Measurements from ENCODE around the gene DACH2. TPM values are rescaled to one million over a fixed set of nuclear protein-coding genes. Genes with fewer than 3 reads are reported as not detected.

The DACH2 gene
- polyA plus RNA-seq, 1 donor (not counting 4 experiments of a cell fraction or from before 2014, with no cell fraction given) = not detected

- DNase-seq (ENCODE audit: low read depth, low spot score) = no peak
- dilution Hi-C loops (cut with MboI; ENCODE audit: extremely low pct_ligation_motif_present, low sequenced_read_pairs) = no loop called here
Measured at GRCh38 chrX:86295293-86295692, 147.0 kb downstream of the DACH2 start.

GRCh38 chrX:86322913-86323312, 174.7 kb downstream of the DACH2 start:
- no peak overlapping the region for H2AFZ ChIP-seq (ENCODE audit: control insufficient read depth, low read length)
- no peak overlapping the region for H3K27ac ChIP-seq (ENCODE audit: control insufficient read depth, insufficient read depth, low read length)
- H3K27me3 ChIP-seq (ENCODE audit: control insufficient read depth, extremely low read depth, insufficient read depth, low read length) = no peaks in the 10 kb centered on the region
- no peaks in the 10 kb centered on the region for H3K79me2 ChIP-seq (ENCODE audit: control insufficient read depth, insufficient read depth, low read length)
- H3K9me1 ChIP-seq (ENCODE audit: control insufficient read depth, extremely low read depth, insufficient read depth, low read length) = no peaks in the 10 kb centered on the region
- no peak overlapping the region for H3K4me2 ChIP-seq (ENCODE audit: control insufficient read depth, extremely low read depth, insufficient read depth, low read depth, low read length)
- dilution Hi-C loops (cut with MboI; ENCODE audit: extremely low pct_ligation_motif_present, low sequenced_read_pairs) = no loop called here
- no peak for FAIRE-seq
- no peaks in the 10 kb centered on the region for H4K20me1 ChIP-seq (ENCODE audit: control insufficient read depth, extremely low read depth, insufficient read depth, low read length)
- TF ChIP-seq EZH2 (IDR thresholded peaks at IDR 0.05; ENCODE audit: low read length) (no peak), CTCF (optimal IDR thresholded peaks at IDR 0.05 in 1 of 3, IDR thresholded peaks at IDR 0.05 in 1 of 3, conservative IDR thresholded peaks at IDR 0.05 in 1 of 3; ENCODE audit: extremely low read depth in 1 of 3, insufficient read depth in 2 of 3, low read length in 3 of 3) (no peak)
- no peak overlapping the region for H3K4me3 ChIP-seq (ENCODE audit: control insufficient read depth in 2 of 3, extremely low read depth in 1 of 3, insufficient read depth in 2 of 3, low read depth in 1 of 3, low read length in 3 of 3)
- H3K9ac ChIP-seq (ENCODE audit: control insufficient read depth, extremely low read depth, insufficient read depth, low read length) = no peak overlapping the region
- DNase-seq (ENCODE audit: low read depth, low spot score) = no peak
- no peaks in the 10 kb centered on the region for H3K4me1 ChIP-seq (ENCODE audit: control insufficient read depth, extremely low read depth, insufficient read depth, low read length)
- no peaks in the 10 kb centered on the region for H3K36me3 ChIP-seq (ENCODE audit: control insufficient read depth in 2 of 2, extremely low read depth in 1 of 2, insufficient read depth in 2 of 2, low read length in 2 of 2)
- H3K9me3 ChIP-seq (ENCODE audit: control insufficient read depth, low read depth, low read length) = no peaks in the 10 kb centered on the region

More at GRCh38 chrX:86295293-86295692, 147.0 kb downstream of the DACH2 start:
- TF ChIP-seq EZH2 (IDR thresholded peaks at IDR 0.05; ENCODE audit: low read length) (no peak), CTCF (optimal IDR thresholded peaks at IDR 0.05 in 1 of 3, IDR thresholded peaks at IDR 0.05 in 1 of 3, conservative IDR thresholded peaks at IDR 0.05 in 1 of 3; ENCODE audit: extremely low read depth in 1 of 3, insufficient read depth in 2 of 3, low read length in 3 of 3) (no peak)
- H3K9ac ChIP-seq (ENCODE audit: control insufficient read depth, extremely low read depth, insufficient read depth, low read length) = no peak overlapping the region
- no peak overlapping the region for H3K27ac ChIP-seq (ENCODE audit: control insufficient read depth, insufficient read depth, low read length)
- H3K9me1 ChIP-seq (ENCODE audit: control insufficient read depth, extremely low read depth, insufficient read depth, low read length) = no peaks in the 10 kb centered on the region
- H3K4me1 ChIP-seq (ENCODE audit: control insufficient read depth, extremely low read depth, insufficient read depth, low read length) = no peaks in the 10 kb centered on the region
- no peaks in the 10 kb centered on the region for H4K20me1 ChIP-seq (ENCODE audit: control insufficient read depth, extremely low read depth, insufficient read depth, low read length)
- no peak overlapping the region for H3K4me3 ChIP-seq (ENCODE audit: control insufficient read depth in 2 of 3, extremely low read depth in 1 of 3, insufficient read depth in 2 of 3, low read depth in 1 of 3, low read length in 3 of 3)
- H3K4me2 ChIP-seq (ENCODE audit: control insufficient read depth, extremely low read depth, insufficient read depth, low read depth, low read length) = no peak overlapping the region
- no peak overlapping the region for H2AFZ ChIP-seq (ENCODE audit: control insufficient read depth, low read length)
- peaks cover 3% of the 10 kb centered on the region for H3K9me3 ChIP-seq (ENCODE audit: control insufficient read depth, low read depth, low read length)
- H3K36me3 ChIP-seq (ENCODE audit: control insufficient read depth in 2 of 2, extremely low read depth in 1 of 2, insufficient read depth in 2 of 2, low read length in 2 of 2) = no peaks in the 10 kb centered on the region
- no peak for FAIRE-seq
- H3K79me2 ChIP-seq (ENCODE audit: control insufficient read depth, insufficient read depth, low read length) = no peaks in the 10 kb centered on the region
- H3K27me3 ChIP-seq (ENCODE audit: control insufficient read depth, extremely low read depth, insufficient read depth, low read length) = no peaks in the 10 kb centered on the region
